Liver (tissue), 9 donors: ENCODE measurements around the gene NIPAL3. TPM values are rescaled to one million over a fixed set of nuclear protein-coding genes. Genes with fewer than 3 reads are reported as not detected.

Experiments
- DNase-seq: peaks from one replicate; pipeline ENCODE4 v3.0.0-alpha.2; 2017; ENCODE audit warnings: low spot score
- H3K27ac ChIP-seq, 2 donors: one replicate each; pipeline ENCODE4 v1.7.0; 2013; ENCODE audit warnings: inconsistent platforms in 2 of 2, low read length in 2 of 2, control low read depth in 1 of 2, low read depth in 1 of 2, mild to moderate bottlenecking in 1 of 2
- H3K27me3 ChIP-seq, 4 donors: one replicate each; pipeline versions ENCODE4 v1.6.1 to v1.7.0; 2013; ENCODE audit warnings: low read length in 3 of 4, inconsistent platforms in 1 of 4, mild to moderate bottlenecking in 1 of 4, moderate library complexity in 1 of 4; ENCODE audit not compliant: control insufficient read depth in 4 of 4, insufficient read depth in 4 of 4
- H3K36me3 ChIP-seq, 4 donors: one replicate each; pipeline versions ENCODE4 v1.6.1 to v1.7.0; 2013; ENCODE audit warnings: low read length in 3 of 4, mild to moderate bottlenecking in 3 of 4, low read depth in 1 of 4, moderate library complexity in 1 of 4; ENCODE audit not compliant: control insufficient read depth in 4 of 4, insufficient read depth in 3 of 4
- H3K4me1 ChIP-seq, 4 donors: one replicate each; pipeline versions ENCODE4 v1.6.1 to v1.7.0; 2013; ENCODE audit warnings: low read length in 3 of 4, mild to moderate bottlenecking in 3 of 4, moderate library complexity in 1 of 4; ENCODE audit not compliant: control insufficient read depth in 4 of 4, insufficient read depth in 4 of 4
- H3K4me3 ChIP-seq, 3 donors: one replicate each; pipeline versions ENCODE4 v1.6.1 to v1.7.0; 2013; ENCODE audit warnings: low read length in 3 of 3, control low read depth in 1 of 3, low read depth in 1 of 3, mild to moderate bottlenecking in 1 of 3
- H3K9ac ChIP-seq, 2 donors: one replicate each; pipeline ENCODE4 v1.7.0; 2013; ENCODE audit warnings: low read length in 2 of 2, mild to moderate bottlenecking in 2 of 2, moderate library complexity in 2 of 2, control low read depth in 1 of 2, low read depth in 1 of 2
- H3K9me3 ChIP-seq, 4 donors: one replicate each; pipeline versions ENCODE4 v1.6.1 to v1.7.0; 2013; ENCODE audit warnings: low read length in 3 of 4; ENCODE audit not compliant: control insufficient read depth in 4 of 4
- ATF3 ChIP-seq: IDR thresholded peaks from 2 replicates; pipeline ENCODE4 v1.6.1; 2016; ENCODE audit warnings: antibody characterized with exemption
- EGR1 ChIP-seq, 2 donors: IDR thresholded peaks; 2 replicates each; pipeline ENCODE4 v1.6.1; 2016 to 2018; ENCODE audit warnings: antibody characterized with exemption in 2 of 2, low read depth in 2 of 2
- FOXA1 ChIP-seq: IDR thresholded peaks from 2 replicates; pipeline ENCODE4 v1.6.1; 2016; ENCODE audit warnings: antibody characterized with exemption
- FOXA2 ChIP-seq: IDR thresholded peaks from 2 replicates; pipeline ENCODE4 v1.6.1; 2016; ENCODE audit warnings: antibody characterized with exemption
- GABPA ChIP-seq, 2 donors: IDR thresholded peaks in 1 of 2; conservative IDR thresholded peaks in 1 of 2; 2 replicates each; pipeline ENCODE4 v1.6.1; 2016; ENCODE audit warnings: antibody characterized with exemption in 2 of 2, mild to moderate bottlenecking in 1 of 2, moderate library complexity in 1 of 2
- HNF4G ChIP-seq: IDR thresholded peaks from 2 replicates; pipeline ENCODE4 v1.6.1; 2016; ENCODE audit warnings: antibody characterized with exemption
- RAD21 ChIP-seq, 2 donors: IDR thresholded peaks; 2 replicates each; pipeline ENCODE4 v1.6.1; 2016; ENCODE audit warnings: antibody characterized with exemption in 2 of 2, mild to moderate bottlenecking in 2 of 2
- REST ChIP-seq: IDR thresholded peaks from 2 replicates; pipeline ENCODE4 v1.6.1; 2016; ENCODE audit warnings: antibody characterized with exemption, mild to moderate bottlenecking
- RXRA ChIP-seq, 2 donors: IDR thresholded peaks; 2 replicates each; pipeline ENCODE4 v1.6.1; 2017 to 2018; ENCODE audit warnings: antibody characterized with exemption in 2 of 2, mild to moderate bottlenecking in 1 of 2
- SP1 ChIP-seq: IDR thresholded peaks from 2 replicates; pipeline ENCODE4 v1.6.1; 2018; ENCODE audit warnings: antibody characterized with exemption, mild to moderate bottlenecking
- YY1 ChIP-seq: IDR thresholded peaks from 2 replicates; pipeline ENCODE4 v1.6.1; 2016; ENCODE audit warnings: antibody characterized with exemption, mild to moderate bottlenecking
- WGBS: extraction: QIAGEN DNeasy Blood & Tissue Kit; methylation state at CpG from one replicate; pipeline ENCODE4 v1.1.7; 2013; 5-methylcytosine and 5-hydroxymethylcytosine counted together
- polyA plus RNA-seq, 2 donors: library from polyadenylated mRNA; stranded (reverse) in 1 of 2; unstranded in 1 of 2; fragments of 200-250 nt in 1 of 2; fragments of >200 nt in 1 of 2; fragmentation: Nextera tagmentation in 1 of 2; extraction: Ambion mirVana in 1 of 2; gene quantifications; one replicate each; pipeline versions ENCODE4 v1.2.1 to v1.2.3, GENCODE V29; 2013 to 2015
- total RNA-seq, 2 donors: library from RNA; depleted of rRNA; stranded (reverse); fragments of >200 nt; gene quantifications; one replicate each; pipeline ENCODE4 v1.2.3, GENCODE V29; 2014
- TF ChIP-seq, protein P1 (sequence below): IDR thresholded peaks from 2 replicates; pipeline ENCODE4 v1.6.1; 2016; ENCODE audit warnings: antibody characterized with exemption
- TF ChIP-seq, protein P2 (sequence below): IDR thresholded peaks from 2 replicates; pipeline ENCODE4 v1.6.1; 2016; ENCODE audit warnings: antibody characterized with exemption
- TF ChIP-seq, protein P3 (sequence below): fragments of 150-350 bp; IDR thresholded peaks from 2 replicates; pipeline ENCODE4 v1.5.1; 2017; ENCODE audit warnings: improper control_type of control experiment, low read depth, low read length; ENCODE audit not compliant: missing input control
- donor health status: healthy.
- donor health status: healthy.
- donor health status: healthy.
- donor health status: healthy.
- donor health status: healthy.

Gene NIPAL3
- total and polyA plus RNA-seq, 4 donors: 3.0 to 12.0 (median 6.0) TPM

DNA sequence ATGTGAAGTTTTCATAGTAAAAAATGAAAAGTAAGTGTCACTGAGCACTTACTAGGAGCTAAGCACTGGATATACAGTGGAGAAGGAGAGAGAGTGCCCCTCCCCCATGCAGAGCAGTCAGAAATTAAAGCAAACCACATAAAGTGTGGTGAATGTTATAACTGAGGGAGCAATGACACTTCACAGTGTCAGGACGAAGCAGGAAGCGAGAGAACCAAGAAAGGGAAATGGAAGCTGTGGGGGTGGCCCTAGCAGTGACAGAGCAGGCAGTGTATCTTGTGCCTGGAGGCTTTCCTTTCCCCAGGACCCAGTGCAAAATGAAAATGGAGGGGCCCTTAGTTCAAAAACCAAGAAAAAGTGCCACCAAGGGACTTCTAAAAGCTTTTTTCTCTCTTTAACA, 65.5 kb downstream of the NIPAL3 start (continued):
- no peak for TF ChIP-seq ATF3
- no peak for TF ChIP-seq HNF4G

DNA sequence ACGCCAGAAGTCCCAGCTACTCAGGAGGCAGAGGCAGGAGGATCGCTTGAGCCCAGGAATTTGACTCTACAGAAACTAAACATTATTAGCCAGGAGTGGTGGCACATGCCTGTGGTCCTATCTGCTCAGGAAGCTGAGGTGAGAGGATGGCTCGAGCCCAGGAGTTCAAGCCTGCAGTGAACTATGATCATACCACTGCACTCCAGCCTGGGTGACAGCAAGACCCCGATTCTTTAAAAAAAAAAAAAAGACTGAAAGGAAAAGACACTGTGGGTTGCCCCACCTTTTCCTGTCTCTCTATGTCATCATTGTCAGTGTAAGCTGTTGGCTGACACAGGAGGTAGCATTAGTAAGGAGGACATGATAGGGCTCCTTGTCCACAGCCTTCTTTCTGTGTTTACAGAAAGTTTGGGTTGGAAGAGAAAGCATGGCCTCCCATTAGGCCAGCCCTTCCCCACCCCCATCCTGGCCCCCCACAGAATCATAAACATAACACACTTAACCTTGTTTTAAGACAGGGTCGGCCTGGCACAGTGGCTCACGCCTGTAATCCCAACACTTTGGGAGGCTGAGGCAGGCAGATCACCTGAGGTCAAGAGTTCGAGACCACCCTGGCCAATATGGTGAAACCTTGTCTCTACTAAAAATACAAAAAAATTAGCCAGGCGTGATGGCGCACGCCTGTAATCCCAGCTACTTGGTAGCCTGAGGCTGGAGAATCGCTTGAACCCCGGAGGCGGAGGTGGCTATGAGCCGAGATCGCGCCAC, 66.4 kb downstream of the NIPAL3 start:
- H3K9me3 ChIP-seq: no peaks in the 10 kb centered on the region
- WGBS: 89% methylated on average over 16 of the region's 16 CpGs
- no peaks in the 10 kb centered on the region for H3K4me1 ChIP-seq
- no peaks in the 10 kb centered on the region for H3K27me3 ChIP-seq
- H3K27ac ChIP-seq: no peak overlapping the region
- H3K4me3 ChIP-seq: no peak overlapping the region
- no peak overlapping the region for H3K9ac ChIP-seq
- no peaks in the 10 kb centered on the region for H3K36me3 ChIP-seq
- TF ChIP-seq RAD21 (IDR thresholded peaks at IDR 0.05): no peak
- TF ChIP-seq EGR1 (IDR thresholded peaks at IDR 0.05; ENCODE audit: low read depth in 2 of 2): no peak
- TF ChIP-seq, protein P1, sequence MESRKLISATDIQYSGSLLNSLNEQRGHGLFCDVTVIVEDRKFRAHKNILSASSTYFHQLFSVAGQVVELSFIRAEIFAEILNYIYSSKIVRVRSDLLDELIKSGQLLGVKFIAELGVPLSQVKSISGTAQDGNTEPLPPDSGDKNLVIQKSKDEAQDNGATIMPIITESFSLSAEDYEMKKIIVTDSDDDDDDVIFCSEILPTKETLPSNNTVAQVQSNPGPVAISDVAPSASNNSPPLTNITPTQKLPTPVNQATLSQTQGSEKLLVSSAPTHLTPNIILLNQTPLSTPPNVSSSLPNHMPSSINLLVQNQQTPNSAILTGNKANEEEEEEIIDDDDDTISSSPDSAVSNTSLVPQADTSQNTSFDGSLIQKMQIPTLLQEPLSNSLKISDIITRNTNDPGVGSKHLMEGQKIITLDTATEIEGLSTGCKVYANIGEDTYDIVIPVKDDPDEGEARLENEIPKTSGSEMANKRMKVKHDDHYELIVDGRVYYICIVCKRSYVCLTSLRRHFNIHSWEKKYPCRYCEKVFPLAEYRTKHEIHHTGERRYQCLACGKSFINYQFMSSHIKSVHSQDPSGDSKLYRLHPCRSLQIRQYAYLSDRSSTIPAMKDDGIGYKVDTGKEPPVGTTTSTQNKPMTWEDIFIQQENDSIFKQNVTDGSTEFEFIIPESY: no peak
- TF ChIP-seq RXRA (IDR thresholded peaks at IDR 0.05): no peak
- no peak for TF ChIP-seq YY1
- TF ChIP-seq SP1: no peak
- TF ChIP-seq FOXA2: no peak
- no peak for TF ChIP-seq FOXA1
- TF ChIP-seq, protein P2, sequence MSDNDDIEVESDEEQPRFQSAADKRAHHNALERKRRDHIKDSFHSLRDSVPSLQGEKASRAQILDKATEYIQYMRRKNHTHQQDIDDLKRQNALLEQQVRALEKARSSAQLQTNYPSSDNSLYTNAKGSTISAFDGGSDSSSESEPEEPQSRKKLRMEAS: no peak
- no peak for TF ChIP-seq GABPA (IDR thresholded peaks at IDR 0.05 in 1 of 2, conservative IDR thresholded peaks at IDR 0.05 in 1 of 2)
- TF ChIP-seq, protein P3, sequence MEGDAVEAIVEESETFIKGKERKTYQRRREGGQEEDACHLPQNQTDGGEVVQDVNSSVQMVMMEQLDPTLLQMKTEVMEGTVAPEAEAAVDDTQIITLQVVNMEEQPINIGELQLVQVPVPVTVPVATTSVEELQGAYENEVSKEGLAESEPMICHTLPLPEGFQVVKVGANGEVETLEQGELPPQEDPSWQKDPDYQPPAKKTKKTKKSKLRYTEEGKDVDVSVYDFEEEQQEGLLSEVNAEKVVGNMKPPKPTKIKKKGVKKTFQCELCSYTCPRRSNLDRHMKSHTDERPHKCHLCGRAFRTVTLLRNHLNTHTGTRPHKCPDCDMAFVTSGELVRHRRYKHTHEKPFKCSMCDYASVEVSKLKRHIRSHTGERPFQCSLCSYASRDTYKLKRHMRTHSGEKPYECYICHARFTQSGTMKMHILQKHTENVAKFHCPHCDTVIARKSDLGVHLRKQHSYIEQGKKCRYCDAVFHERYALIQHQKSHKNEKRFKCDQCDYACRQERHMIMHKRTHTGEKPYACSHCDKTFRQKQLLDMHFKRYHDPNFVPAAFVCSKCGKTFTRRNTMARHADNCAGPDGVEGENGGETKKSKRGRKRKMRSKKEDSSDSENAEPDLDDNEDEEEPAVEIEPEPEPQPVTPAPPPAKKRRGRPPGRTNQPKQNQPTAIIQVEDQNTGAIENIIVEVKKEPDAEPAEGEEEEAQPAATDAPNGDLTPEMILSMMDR: no peak
- DNase-seq: no peak

DNA sequence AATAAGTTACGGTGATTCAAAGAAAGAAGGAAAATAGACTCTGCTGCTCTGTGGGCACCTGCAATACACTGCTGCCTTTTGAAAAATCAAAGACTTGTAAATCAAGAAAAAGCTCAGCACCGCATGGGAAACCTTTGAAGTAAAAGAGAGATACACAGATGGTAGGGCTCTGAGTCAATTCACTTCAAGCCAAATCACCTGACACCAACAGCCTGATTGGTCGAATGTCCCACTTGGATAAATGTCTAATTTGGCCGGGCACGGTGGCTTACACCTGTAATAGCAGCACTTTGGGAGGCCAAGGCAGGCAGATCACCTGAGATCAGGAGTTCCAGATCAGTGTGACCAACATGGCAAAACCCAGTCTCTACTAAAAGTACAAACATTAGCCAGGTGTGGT, 67.8 kb downstream of the NIPAL3 start:
- H3K9me3 ChIP-seq: no peaks in the 10 kb centered on the region
- H3K27ac ChIP-seq: no peak overlapping the region
- no peak for DNase-seq
- no peaks in the 10 kb centered on the region for H3K4me1 ChIP-seq
- 94% methylated on average over 5 of the region's 5 CpGs for WGBS
- H3K27me3 ChIP-seq: no peaks in the 10 kb centered on the region
- no peak overlapping the region for H3K9ac ChIP-seq
- H3K36me3 ChIP-seq: no peaks in the 10 kb centered on the region
- no peak overlapping the region for H3K4me3 ChIP-seq
- TF ChIP-seq, protein P2: no peak
- no peak for TF ChIP-seq REST
- no peak for TF ChIP-seq YY1
- TF ChIP-seq HNF4G: no peak
- no peak for TF ChIP-seq RXRA (IDR thresholded peaks at IDR 0.05)
- TF ChIP-seq, protein P1: no peak
- no peak for TF ChIP-seq ATF3
- TF ChIP-seq RAD21 (IDR thresholded peaks at IDR 0.05): no peak
- TF ChIP-seq GABPA (IDR thresholded peaks at IDR 0.05 in 1 of 2, conservative IDR thresholded peaks at IDR 0.05 in 1 of 2): no peak
- TF ChIP-seq, protein P3: no peak
